Activated naive CD4-positive, alpha-beta T cell (primary cell): ENCODE data around the gene SLC8A3.

Experiments
- DNase-seq, 4 experiments: peaks; one replicate each; lab custom pipeline; 2025; lab: John Stamatoyannopoulos, UW

SLC8A3 gene

DNA sequence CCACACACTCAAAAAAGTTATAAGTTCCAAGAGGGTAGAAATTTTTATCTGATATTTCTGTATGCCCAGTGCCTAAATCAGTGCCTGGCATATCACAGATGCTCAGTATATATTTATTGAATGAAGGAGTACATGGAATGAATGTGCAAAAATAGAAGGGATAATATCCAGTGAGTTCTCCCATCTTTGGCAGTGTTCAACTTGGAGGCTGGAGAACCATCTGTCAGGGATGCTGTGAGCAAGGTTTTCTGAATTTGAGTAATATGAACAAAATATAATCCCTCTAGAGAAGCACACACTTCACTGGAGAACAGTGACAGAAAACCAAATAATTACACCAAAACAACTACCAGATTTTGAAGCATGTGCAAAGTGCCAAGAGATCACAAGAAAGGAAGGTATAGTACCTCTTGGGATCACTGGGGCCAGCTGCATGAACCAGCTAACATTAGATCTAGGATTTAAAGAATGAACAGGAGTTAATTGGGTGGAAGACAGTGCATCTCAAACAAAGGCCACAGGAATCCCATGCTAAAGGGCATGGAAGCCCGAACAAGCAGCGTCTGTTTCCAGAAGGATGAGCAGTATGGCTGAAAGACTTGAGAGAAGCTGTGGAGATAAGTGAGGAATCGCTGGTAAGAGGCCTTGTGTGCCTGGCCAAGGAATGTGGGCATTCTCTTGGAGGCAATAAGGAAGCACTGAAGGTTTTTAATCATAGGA lies 11.5 kb downstream of the SLC8A3 start:
- DNase-seq, result no peak

DNA sequence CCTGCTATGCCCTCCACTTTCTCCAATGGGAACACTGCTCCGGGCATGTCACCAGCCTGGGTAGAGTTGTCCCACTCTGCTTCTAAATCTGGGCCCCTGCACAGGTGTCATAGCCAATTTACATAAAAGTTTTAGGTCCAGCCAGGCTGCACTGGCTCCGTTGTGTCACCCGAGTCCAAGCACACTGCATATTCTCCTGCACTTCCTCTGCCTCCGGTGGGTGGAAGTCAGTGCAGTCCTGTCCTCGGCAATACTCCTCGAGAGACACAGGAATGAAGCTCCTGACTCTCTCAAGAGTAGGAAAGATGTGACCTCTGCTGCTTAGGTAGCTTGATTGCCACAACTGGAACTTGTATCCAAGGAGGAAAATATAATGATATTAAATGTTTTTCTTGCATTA lies 15.2 kb downstream of the SLC8A3 start:
- DNase-seq, result no peak

- DNase-seq, result no peak
Measured at GRCh38 chr14:70171726-70172125, 17.0 kb downstream of the SLC8A3 start.

DNA sequence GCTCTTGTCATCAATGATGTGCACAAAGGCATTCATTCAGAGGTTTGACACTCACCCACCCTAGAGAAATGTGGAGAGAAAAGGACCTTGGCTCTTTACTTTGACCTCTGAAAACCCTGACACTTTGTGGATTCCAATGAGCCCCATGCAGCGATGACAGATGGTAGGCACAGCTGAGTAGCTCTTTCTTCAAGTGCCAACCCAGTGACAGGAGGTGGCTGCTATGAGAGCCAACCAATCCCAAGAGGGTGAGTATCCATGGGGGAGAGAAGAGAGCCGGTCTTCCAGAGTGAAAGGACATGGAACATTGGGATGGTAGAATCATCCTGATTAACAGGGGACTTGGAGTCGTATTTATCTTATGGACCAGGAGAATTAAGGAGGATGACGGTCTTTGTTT lies 17.8 kb downstream of the SLC8A3 start:
- no peak for DNase-seq

DNA sequence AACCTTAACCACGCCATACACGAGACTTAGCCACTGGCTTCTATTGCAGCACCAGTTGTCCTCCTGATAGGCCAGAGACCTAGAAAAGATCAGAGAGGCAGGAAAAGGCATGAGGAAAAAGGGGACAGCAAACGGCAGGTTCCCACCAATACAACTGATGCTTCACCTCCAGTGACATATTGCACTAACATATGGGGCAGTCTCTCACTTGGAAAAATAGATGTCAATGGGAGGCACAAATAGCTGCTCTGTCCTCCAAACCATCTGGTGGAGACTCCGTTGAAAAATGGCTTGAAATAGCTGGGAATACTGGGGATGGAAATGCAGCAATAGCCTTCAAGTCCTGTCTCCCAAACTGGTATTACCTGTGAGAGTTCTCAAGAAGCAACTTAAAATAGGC lies 20.3 kb downstream of the SLC8A3 start:
- DNase-seq, result no peak

GRCh38 chr14:70166530-70167203 lies 22.1 kb downstream of the SLC8A3 start:
- no peak for DNase-seq

DNA sequence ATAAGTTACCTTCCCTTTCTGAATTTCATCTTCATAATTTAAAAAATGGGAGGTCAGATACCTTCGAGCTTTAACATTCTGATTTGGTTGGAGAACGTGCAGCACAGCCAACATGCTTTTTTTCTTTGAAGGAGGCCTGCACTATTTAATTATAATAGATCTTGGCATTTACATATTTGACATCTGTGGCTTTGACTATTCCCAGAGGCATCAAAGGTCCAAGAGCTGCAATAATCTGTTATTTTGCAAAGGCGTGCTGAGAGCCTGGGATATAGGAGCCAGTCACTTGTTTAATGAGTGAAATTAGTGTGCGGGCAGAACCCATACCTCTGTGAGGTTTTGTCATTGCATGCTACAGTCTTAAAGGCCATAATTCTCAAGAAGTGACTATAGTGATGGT lies 26.4 kb downstream of the SLC8A3 start:
- DNase-seq, result no peak

GRCh38 chr14:70156592-70156991 lies 32.2 kb downstream of the SLC8A3 start:
- no peak for DNase-seq

GRCh38 chr14:70152704-70153103 lies 36.0 kb downstream of the SLC8A3 start:
- no peak for DNase-seq

GRCh38 chr14:70152081-70152480 lies 36.7 kb downstream of the SLC8A3 start:
- no peak for DNase-seq

DNA sequence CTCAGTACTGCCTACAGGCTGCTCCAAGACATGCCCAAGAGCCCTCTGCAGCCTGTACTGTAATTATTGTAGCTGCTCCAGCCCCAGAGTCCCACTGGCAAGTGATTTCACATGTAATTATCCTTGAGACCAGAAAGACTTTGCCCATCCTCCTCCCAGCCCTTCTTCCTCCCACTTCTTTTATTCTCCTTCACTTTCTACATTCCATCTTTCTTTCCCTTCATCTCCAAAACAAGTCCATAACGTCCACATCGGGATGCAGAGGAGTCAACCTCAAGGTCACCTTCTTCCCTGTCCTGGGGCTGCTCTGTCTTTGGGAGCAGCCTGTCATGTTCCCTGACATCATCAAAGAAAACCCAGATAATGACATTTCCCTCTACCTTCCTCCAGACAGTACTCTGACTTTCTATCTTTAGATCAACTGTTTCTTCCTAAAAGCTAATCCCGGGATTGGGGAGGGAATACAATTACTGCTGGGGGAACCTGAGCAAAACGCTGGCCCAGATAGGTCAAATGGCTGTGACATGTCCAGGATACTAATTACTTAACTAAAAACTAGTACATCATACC lies 39.1 kb downstream of the SLC8A3 start:
- DNase-seq, result no peak

DNA sequence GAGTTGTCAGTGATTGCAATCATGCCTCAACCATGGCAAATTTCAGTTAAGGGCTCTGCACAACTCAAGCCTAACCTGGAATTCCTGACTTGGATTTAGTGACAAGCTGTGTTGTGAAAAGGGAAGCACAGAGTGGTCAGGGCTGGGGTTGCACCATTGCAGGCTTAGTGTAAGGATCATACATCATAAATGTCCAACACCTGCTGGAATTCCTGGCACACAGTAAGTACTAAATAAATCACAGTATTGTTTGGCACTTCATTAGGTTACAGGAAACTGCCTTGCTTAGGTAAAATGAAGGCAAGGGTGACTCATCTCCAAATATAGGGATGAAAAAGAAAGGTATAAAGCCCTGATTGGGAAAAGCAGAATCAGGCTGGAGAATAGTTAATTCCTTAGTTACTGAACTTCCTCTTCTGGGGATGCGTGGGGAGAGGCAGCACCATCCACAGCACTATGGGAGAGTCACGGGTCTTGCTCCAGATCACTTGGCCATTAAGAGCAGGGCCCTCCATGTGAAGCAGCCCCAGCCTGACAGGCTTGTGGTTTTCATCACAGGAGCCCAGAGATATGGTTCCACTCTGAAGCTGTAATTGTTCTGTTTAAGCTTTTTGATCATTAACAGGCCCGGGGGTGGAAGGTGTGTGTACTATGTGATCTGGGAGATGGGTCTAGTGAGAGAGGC lies 39.7 kb downstream of the SLC8A3 start:
- no peak for DNase-seq

GRCh38 chr14:70148351-70148750 lies 40.4 kb downstream of the SLC8A3 start:
- no peak for DNase-seq

DNA sequence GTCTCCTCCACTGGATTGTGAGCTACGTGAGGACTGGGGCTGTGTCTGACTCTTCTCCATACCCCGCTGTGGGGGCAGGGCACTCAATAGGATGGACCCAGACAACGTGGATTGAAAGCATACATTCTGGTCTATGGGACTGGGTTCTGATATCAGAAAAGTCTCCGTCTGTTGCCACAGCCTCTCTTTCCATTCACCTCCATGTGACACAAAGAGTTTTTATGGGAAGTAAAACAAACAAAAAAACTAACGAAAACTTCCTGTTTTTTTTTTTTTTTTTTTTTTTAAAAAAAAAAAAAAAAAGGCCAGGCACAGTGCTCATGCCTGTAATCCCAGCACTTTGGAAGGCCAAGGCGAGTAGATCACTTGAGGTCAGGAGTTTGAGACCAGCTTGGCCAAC lies 44.7 kb downstream of the SLC8A3 start:
- no peak for DNase-seq

DNA sequence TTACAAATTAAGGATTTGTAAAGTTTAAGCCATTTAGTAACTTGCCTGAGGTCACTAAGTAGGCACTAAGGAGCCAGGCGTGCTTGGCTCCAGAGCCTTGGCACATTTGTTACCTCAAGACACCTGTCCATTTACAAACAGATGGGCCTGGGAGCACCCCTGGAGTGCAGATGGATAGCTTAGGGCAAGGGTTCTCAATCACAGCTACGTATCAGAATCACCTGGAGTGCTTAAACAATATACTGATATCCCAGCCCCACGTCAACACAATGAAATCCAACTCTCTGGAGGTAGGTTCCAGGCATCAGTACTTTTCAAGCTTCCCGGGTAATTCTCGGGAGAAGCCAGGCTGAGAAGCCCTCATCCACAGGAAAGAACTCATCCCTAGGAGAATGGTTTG lies 45.4 kb downstream of the SLC8A3 start:
- no peak for DNase-seq

GRCh38 chr14:70140614-70141013 lies 48.1 kb downstream of the SLC8A3 start:
- no peak for DNase-seq

DNA sequence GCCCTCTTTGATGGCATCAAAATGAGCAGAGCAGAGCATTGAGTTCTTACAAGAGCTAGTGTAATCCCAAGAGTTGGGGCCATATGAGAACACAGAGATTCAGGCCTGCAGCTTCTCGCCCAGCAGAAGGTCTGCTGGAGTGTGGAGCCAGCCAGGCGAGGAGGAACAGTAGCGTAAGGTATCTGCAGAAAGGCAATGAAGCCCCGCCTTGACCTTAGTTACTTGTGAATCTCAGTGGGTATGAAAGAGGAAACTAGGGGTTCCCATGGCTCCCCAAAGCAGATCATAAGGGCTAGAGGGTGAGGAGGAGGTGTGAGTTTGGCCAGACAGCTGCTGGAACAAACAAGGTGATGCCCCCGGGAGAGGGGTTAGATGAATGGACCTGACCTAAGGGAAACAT lies 49.4 kb downstream of the SLC8A3 start:
- DNase-seq, result no peak

DNA sequence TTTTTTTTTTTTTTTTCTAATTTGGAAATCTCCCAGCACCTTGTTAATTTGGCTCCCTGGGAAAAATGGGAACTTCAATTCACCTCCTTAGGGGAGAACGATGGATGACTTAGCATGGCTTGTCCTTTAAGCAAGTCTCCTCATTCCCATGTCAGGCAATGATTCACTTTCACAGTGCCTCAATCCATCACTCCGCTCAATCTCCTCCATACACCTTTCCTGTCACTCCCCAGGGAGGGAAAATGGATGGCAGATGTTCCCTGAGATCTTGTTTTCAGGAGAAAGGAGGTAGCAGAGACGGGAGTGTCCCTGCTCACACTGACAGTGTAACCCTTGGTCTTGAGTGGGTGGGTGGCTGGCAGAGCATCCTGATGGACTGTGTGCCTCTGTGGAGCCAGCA lies 51.0 kb downstream of the SLC8A3 start:
- DNase-seq, result no peak

DNA sequence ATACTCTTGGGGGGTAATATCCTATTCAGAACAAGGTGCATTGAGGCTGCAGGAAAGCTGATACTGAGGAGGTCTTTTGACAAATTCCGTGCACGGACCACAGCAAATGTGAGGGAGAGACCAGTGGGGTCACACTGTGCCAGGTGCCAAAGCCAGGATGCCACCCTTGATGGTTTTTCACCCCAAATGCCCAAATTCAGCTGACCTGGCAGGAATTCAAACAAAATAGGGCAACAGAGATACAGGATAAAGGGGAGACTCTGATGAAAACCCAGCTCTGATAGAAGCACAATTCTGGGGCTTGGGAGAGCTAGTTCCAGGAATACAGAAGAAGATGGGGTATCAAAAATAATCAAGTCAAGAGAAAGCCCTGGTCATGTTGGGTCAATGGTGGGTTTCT lies 55.3 kb downstream of the SLC8A3 start:
- DNase-seq, result no peak

DNA sequence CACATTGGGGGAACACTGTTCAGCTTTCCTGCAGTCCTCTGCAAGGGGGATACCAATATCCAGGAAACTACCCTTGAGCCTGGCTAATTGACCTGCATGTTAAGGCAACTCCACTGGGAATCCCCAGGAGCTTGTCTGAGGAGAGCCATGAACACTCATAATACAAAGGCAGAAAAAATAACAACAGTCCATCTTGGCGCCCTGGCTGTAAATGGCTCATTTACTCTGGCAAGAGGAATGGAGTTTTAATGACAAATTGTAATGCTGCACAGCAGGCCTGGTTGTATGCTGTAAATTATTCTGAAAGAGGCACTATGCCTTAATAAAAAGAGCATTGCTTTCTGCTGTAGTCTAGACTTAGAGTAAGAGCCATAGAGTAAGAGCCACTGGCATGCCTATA lies 58.3 kb downstream of the SLC8A3 start:
- no peak for DNase-seq

GRCh38 chr14:70127186-70127585 lies 61.6 kb downstream of the SLC8A3 start:
- no peak for DNase-seq

DNA sequence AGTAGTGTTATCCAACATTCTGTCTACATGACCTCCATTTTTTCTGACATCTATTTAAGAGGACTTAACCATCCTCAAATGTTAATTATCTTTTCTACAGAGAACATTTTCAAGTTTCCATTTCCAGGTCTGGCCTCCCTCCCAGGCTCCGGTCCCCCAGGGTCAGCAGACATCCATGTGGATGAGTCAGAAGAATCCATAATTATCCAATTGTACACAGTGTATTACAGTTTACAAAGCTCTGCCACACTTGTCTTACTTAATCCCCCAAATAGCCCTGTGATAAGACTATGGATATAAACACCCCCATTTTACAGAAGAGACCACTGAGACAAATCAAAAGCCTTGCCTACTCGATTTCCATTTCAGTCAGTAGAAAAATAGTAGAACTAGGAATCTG lies 65.0 kb downstream of the SLC8A3 start:
- no peak for DNase-seq

DNA sequence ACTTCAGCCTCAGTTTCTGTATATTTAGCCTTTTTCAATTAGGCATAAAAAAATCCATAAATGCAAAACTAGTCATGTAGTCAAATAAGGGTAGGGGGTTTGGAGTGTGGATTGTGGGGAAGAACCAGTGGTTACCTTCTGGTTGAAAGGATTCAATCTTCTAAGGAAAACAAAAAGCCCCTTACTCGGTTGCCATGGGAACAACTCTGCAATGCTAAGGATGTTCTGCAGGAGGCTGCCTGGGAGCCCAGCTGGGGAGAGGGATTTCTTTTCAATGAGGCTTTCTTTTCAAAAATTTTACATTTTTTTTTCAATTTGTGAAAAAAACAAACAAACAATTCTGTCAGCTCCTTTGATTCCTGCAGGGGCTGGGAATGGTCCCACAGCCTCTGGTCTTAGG lies 67.2 kb downstream of the SLC8A3 start:
- no peak for DNase-seq
